H1 (cell line): Measurements from ENCODE around the gene AMMECR1L. TPM values are rescaled to one million over a fixed set of nuclear protein-coding genes. Genes with fewer than 3 reads are reported as not detected.

Source experiments
- CTCF ChIA-PET: fragments of 300-600 bp; sonication (Branson Sonifier 250); formaldehyde crosslinking; loops from one replicate; lab custom pipeline; 2021; ENCODE audit not compliant: partially characterized antibody; lab: Charles Lee
- POLR2A ChIA-PET: fragments of 300-600 bp; sonication (Branson Sonifier 250); formaldehyde crosslinking; loops from one replicate; lab custom pipeline; 2021; ENCODE audit warnings: inconsistent platforms; ENCODE audit not compliant: partially characterized antibody; lab: Charles Lee
- DNase-seq, 2 experiments: peaks; one replicate each; pipeline versions ENCODE4 v3.0.0 to v3.0.0-alpha.2; 2010 to 2022; ENCODE audit warnings: low spot score in 2 of 2, low read depth in 1 of 2, mixed read lengths in 1 of 2
- FAIRE-seq: peaks from 2 replicates; lab custom pipeline; 2011; peaks lifted over from hg19 to GRCh38; lab: Jason Lieb, UNC
- H2AFZ ChIP-seq: 2 replicates; pipeline ENCODE4 v1.8.1; 2012; ENCODE audit warnings: low read length, inconsistent platforms
- H2AK5ac ChIP-seq: 2 replicates; pipeline ENCODE4 v1.6.1; 2013; ENCODE audit warnings: low read depth, low read length
- H2BK120ac ChIP-seq: replicated peaks from 2 replicates; pipeline ENCODE3; 2013; ENCODE audit warnings: low read depth, low read length, inconsistent platforms
- H2BK12ac ChIP-seq: 2 replicates; pipeline ENCODE4 v1.6.1; 2013; ENCODE audit warnings: low read depth, low read length
- H2BK15ac ChIP-seq: 2 replicates; pipeline ENCODE4 v1.6.1; 2013; ENCODE audit warnings: low read length
- H2BK20ac ChIP-seq: 2 replicates; pipeline ENCODE4 v1.6.1; 2013; ENCODE audit warnings: low read length
- H2BK5ac ChIP-seq: 2 replicates; pipeline ENCODE4 v1.6.1; 2013; ENCODE audit warnings: low read depth, low read length
- H3K14ac ChIP-seq: 2 replicates; pipeline ENCODE4 v1.6.1; 2013; ENCODE audit warnings: inconsistent platforms; ENCODE audit not compliant: insufficient read length
- H3K18ac ChIP-seq: 2 replicates; pipeline ENCODE4 v1.6.1; 2013; ENCODE audit warnings: low read length; ENCODE audit errors: extremely low read depth
- H3K23ac ChIP-seq: 2 replicates; pipeline ENCODE4 v1.6.1; 2013; ENCODE audit warnings: inconsistent platforms; ENCODE audit not compliant: insufficient read length
- H3K23me2 ChIP-seq: 2 replicates; pipeline ENCODE4 v1.6.1; 2013; ENCODE audit warnings: low read depth, low read length
- H3K27ac ChIP-seq: 2 replicates; pipeline ENCODE4 v1.6.1; 2011; ENCODE audit warnings: low read depth, low read length, inconsistent platforms
- H3K27me3 ChIP-seq, 4 experiments: replicated peaks in 1 of 4; 1 replicate in 1 of 4; 2 replicates in 3 of 4; pipeline versions ENCODE4 v1.6.1 to v1.8.1; 2011 to 2013; ENCODE audit warnings: low read length in 3 of 4, mild to moderate bottlenecking in 3 of 4, inconsistent platforms in 2 of 4, mixed read lengths in 2 of 4, moderate library complexity in 1 of 4; ENCODE audit not compliant: control insufficient read depth in 3 of 4, insufficient read depth in 3 of 4; ENCODE audit errors: extremely low read depth in 1 of 4
- H3K36me3 ChIP-seq, 4 experiments: 2 replicates each; pipeline versions ENCODE4 v1.6.1 to v1.8.1; 2011 to 2013; ENCODE audit warnings: mild to moderate bottlenecking in 4 of 4, low read length in 3 of 4, moderate library complexity in 2 of 4, control low read depth in 1 of 4, inconsistent platforms in 1 of 4; ENCODE audit not compliant: insufficient read depth in 4 of 4, control insufficient read depth in 2 of 4
- H3K4ac ChIP-seq: replicated peaks from 2 replicates; pipeline ENCODE3; 2013; ENCODE audit warnings: low read length, low read depth, mixed read lengths, inconsistent platforms; ENCODE audit not compliant: insufficient read length
- H3K4me1 ChIP-seq, 4 experiments: replicated peaks in 1 of 4; 1 replicate in 1 of 4; 2 replicates in 3 of 4; pipeline versions ENCODE4 v1.6.1 to v1.8.1; 2011 to 2013; ENCODE audit warnings: low read length in 3 of 4, inconsistent platforms in 2 of 4, mixed read lengths in 1 of 4; ENCODE audit not compliant: insufficient read depth in 4 of 4, control insufficient read depth in 3 of 4
- H3K4me2 ChIP-seq, 2 experiments: 2 replicates each; pipeline versions ENCODE4 v1.6.1 to v1.8.1; 2011 to 2013; ENCODE audit warnings: low read depth in 2 of 2, low read length in 2 of 2, control low read depth in 1 of 2, inconsistent platforms in 1 of 2, mild to moderate bottlenecking in 1 of 2; ENCODE audit not compliant: insufficient read depth in 1 of 2
- H3K4me3 ChIP-seq, 4 experiments: fragments of 200-600, 300-600 bp in 1 of 4; sonication (generic), shearing (Covaris generic), sonication (Bioruptor Twin) in 1 of 4; 2 replicates each; pipeline versions ENCODE4 v1.5.1 to v1.8.1; 2011 to 2016; ENCODE audit warnings: low read length in 4 of 4, low read depth in 3 of 4, control low read depth in 2 of 4, inconsistent platforms in 2 of 4, mild to moderate bottlenecking in 2 of 4, mixed read lengths in 1 of 4, moderate library complexity in 1 of 4; ENCODE audit not compliant: insufficient read depth in 2 of 4; ENCODE audit errors: extremely low read depth in 1 of 4
- H3K56ac ChIP-seq: replicated peaks from 2 replicates; pipeline ENCODE3; 2013; ENCODE audit warnings: low read depth, mild to moderate bottlenecking, mixed read lengths, low read length, inconsistent platforms; ENCODE audit not compliant: insufficient read length
- H3K79me1 ChIP-seq: 2 replicates; pipeline ENCODE4 v1.6.1; 2013; ENCODE audit warnings: low read depth, low read length, control low read depth
- H3K79me2 ChIP-seq, 2 experiments: 2 replicates each; pipeline versions ENCODE4 v1.6.1 to v1.8.1; 2012 to 2013; ENCODE audit warnings: low read length in 2 of 2, mild to moderate bottlenecking in 2 of 2, inconsistent platforms in 1 of 2; ENCODE audit not compliant: insufficient read depth in 2 of 2, control insufficient read depth in 1 of 2
- H3K9ac ChIP-seq, 4 experiments: replicated peaks in 1 of 4; 1 replicate in 1 of 4; 2 replicates in 3 of 4; pipeline versions ENCODE4 v1.6.1 to v1.8.1; 2011 to 2013; ENCODE audit warnings: low read depth in 3 of 4, low read length in 3 of 4, control low read depth in 2 of 4, mild to moderate bottlenecking in 2 of 4, moderate library complexity in 2 of 4, inconsistent platforms in 1 of 4; ENCODE audit errors: extremely low read depth in 1 of 4
- H3K9me3 ChIP-seq, 2 experiments: 2 replicates each; pipeline versions ENCODE4 v1.6.1 to v1.8.1; 2012 to 2013; ENCODE audit warnings: mild to moderate bottlenecking in 2 of 2, moderate library complexity in 2 of 2, control low read depth in 1 of 2, inconsistent platforms in 1 of 2, low read depth in 1 of 2, low read length in 1 of 2, mixed read lengths in 1 of 2; ENCODE audit not compliant: insufficient read depth in 2 of 2
- H4K20me1 ChIP-seq, 2 experiments: replicated peaks in 1 of 2; 2 replicates each; pipeline versions ENCODE3 to v1.8.1; 2011 to 2013; ENCODE audit warnings: inconsistent platforms in 2 of 2, low read length in 2 of 2, mild to moderate bottlenecking in 1 of 2; ENCODE audit not compliant: insufficient read depth in 2 of 2, control insufficient read depth in 1 of 2
- H4K5ac ChIP-seq: 2 replicates; pipeline ENCODE4 v1.6.1; 2013; ENCODE audit warnings: low read length, low read depth, mixed read lengths, inconsistent platforms; ENCODE audit not compliant: insufficient read length
- H4K8ac ChIP-seq: 2 replicates; pipeline ENCODE4 v1.8.0; 2013; ENCODE audit warnings: mild to moderate bottlenecking, moderate library complexity, low read length, inconsistent platforms; ENCODE audit not compliant: insufficient read depth; ENCODE audit errors: extremely low read depth
- H4K91ac ChIP-seq: replicated peaks from 2 replicates; pipeline ENCODE3; 2013; ENCODE audit warnings: low read length, mixed read lengths, inconsistent platforms; ENCODE audit not compliant: insufficient read length
- BRCA1 ChIP-seq: IDR thresholded peaks from 2 replicates; pipeline ENCODE4 v1.6.1; 2012; ENCODE audit warnings: low read depth, low read length, improper control_type of control experiment
- GABPA ChIP-seq: IDR thresholded peaks from 2 replicates; pipeline ENCODE4 v1.6.1; 2011; ENCODE audit warnings: mild to moderate bottlenecking, low read length, moderate library complexity, borderline replicate concordance; ENCODE audit not compliant: insufficient read depth
- HDAC2 ChIP-seq, 2 experiments: fragments of 300-600 bp in 1 of 2; sonication (generic) in 1 of 2; IDR thresholded peaks; 2 replicates each; pipeline ENCODE4 v1.6.1; 2011 to 2012; ENCODE audit warnings: low read depth in 2 of 2, low read length in 2 of 2, mild to moderate bottlenecking in 2 of 2, moderate library complexity in 2 of 2, borderline replicate concordance in 1 of 2, inconsistent platforms in 1 of 2
- JUND ChIP-seq: IDR thresholded peaks from 2 replicates; pipeline ENCODE4 v1.6.1; 2011; ENCODE audit warnings: mild to moderate bottlenecking, improper control_type of control experiment, low read length
- KDM5A ChIP-seq: fragments of 200-600 bp; IDR thresholded peaks from 2 replicates; pipeline ENCODE4 v1.7.1; 2012; ENCODE audit warnings: mild to moderate bottlenecking, low read length, inconsistent platforms, mixed read lengths
- PHF8 ChIP-seq: fragments of 200-600 bp; sonication (generic); conservative IDR thresholded peaks from 2 replicates; pipeline ENCODE4 v1.7.1; 2012; ENCODE audit warnings: low read depth, mild to moderate bottlenecking, inconsistent platforms, low read length, moderate library complexity
- POLR2A ChIP-seq, 2 experiments: IDR thresholded peaks; 1 replicate in 1 of 2; 2 replicates in 1 of 2; pipeline ENCODE4 v1.6.1; 2011; ENCODE audit warnings: low read depth in 2 of 2, low read length in 2 of 2, mild to moderate bottlenecking in 2 of 2; ENCODE audit errors: control extremely low read depth in 1 of 2
- TAF1 ChIP-seq: IDR thresholded peaks from 2 replicates; pipeline ENCODE4 v1.6.1; 2011; ENCODE audit warnings: mild to moderate bottlenecking, low read depth, low read length
- TAF7 ChIP-seq: optimal IDR thresholded peaks from 2 replicates; pipeline ENCODE3; 2011; ENCODE audit warnings: low read depth, mild to moderate bottlenecking, inconsistent platforms, low read length, moderate library complexity, borderline replicate concordance
- USF2 ChIP-seq: IDR thresholded peaks from 2 replicates; pipeline ENCODE4 v1.6.1; 2011; ENCODE audit warnings: low read length, improper control_type of control experiment
- WGBS, 2 experiments: shearing (Covaris generic) in 1 of 2; methylation state at CpG; one replicate each; pipeline versions ENCODE4 v1.1.6 to v1.1.7; 2013 to 2015; ENCODE audit warnings: low lambda C conversion rate in 2 of 2, mixed read lengths in 2 of 2, inconsistent platforms in 1 of 2, low coverage in 1 of 2, missing lambda C conversion rate in 1 of 2; ENCODE audit not compliant: insufficient replicate concordance in 2 of 2, insufficient coverage in 1 of 2, insufficient read length in 1 of 2; ENCODE audit errors: extremely low coverage in 1 of 2, missing lambda C conversion rate in 1 of 2; 5-methylcytosine and 5-hydroxymethylcytosine counted together
- polyA plus RNA-seq, 7 experiments: library from polyadenylated mRNA; depleted of rRNA in 3 of 7; stranded (reverse) in 5 of 7; unstranded in 2 of 7; fragments of >200 nt in 5 of 7; fragments of 200-250 nt in 2 of 7; gene quantifications; 1 replicate in 5 of 7; 2 replicates in 1 of 7; 4 replicates in 1 of 7; pipeline versions ENCODE4 v1.2.1 to v1.2.3, GENCODE V29; 2011 to 2013; ENCODE audit warnings: missing spikeins in 2 of 7, mixed read lengths in 2 of 7
- total RNA-seq: library from RNA; stranded (reverse); fragmentation: NEBNext Ultra II Directional; extraction: Animal tissue kit (Norgen Biotek cat#: 25700); gene quantifications from 2 replicates; pipeline ENCODE4 v1.2.1, GENCODE V29; 2021

The AMMECR1L gene
- total and polyA plus RNA-seq, 2 of the 8 experiments (the other 6 are each of a cell fraction or from before 2014, with no cell fraction given): 10.1 to 18.8 TPM

- 94% methylated on average over 14 of the region's 14 CpGs; no CpG with 5 or more reads in 1 of the 2 experiments for WGBS, 2 experiments
- H2BK120ac ChIP-seq: no peak overlapping the region
- no peaks in the 10 kb centered on the region for H3K79me2 ChIP-seq
- DNase-seq: no peak
- H2AK5ac ChIP-seq: no peak overlapping the region
- H4K5ac ChIP-seq: no peak overlapping the region
- H3K9me3 ChIP-seq: no peaks in the 10 kb centered on the region
- FAIRE-seq: no peak
- no peak overlapping the region; a peak in 1 of 7 replicates for H3K9ac ChIP-seq
- H3K4me2 ChIP-seq: peak overlapping the region in 1 of 2 experiments; percentile 9; a peak in 1 of 4 replicates
- no peak overlapping the region for H3K27ac ChIP-seq
- no peak overlapping the region for H2BK20ac ChIP-seq
- no peak overlapping the region for H2BK15ac ChIP-seq
- no peak overlapping the region for H3K56ac ChIP-seq
- ChIA-PET CTCF (interaction anchor here (0.6 to 1.5 kb wide), 5 partner anchors 11 to 74 kb away, joined by 3 to 4 read pairs (median 3); no protein-coding TSS in a partner anchor), POLR2A (interaction anchor here (0.6 to 0.9 kb wide), 3 partner anchors 33 to 75 kb away, joined by 3 read pairs; no protein-coding TSS in a partner anchor)
- no peak overlapping the region for H3K4ac ChIP-seq
- H3K4me3 ChIP-seq: no peak overlapping the region
- no peak overlapping the region for H4K91ac ChIP-seq
- H3K14ac ChIP-seq: no peak overlapping the region
- no peak overlapping the region for H2BK5ac ChIP-seq
- peaks cover 4 to 9% (median 6%) of the 10 kb centered on the region in 4 experiments; a peak in 6 of 7 replicates for H3K4me1 ChIP-seq
- H3K23me2 ChIP-seq: no peaks in the 10 kb centered on the region
- no peak overlapping the region for H3K18ac ChIP-seq
- H4K20me1 ChIP-seq: no peaks in the 10 kb centered on the region
- no peaks in the 10 kb centered on the region for H3K27me3 ChIP-seq
- H2AFZ ChIP-seq: no peak overlapping the region
- H3K36me3 ChIP-seq: no peaks in the 10 kb centered on the region
- no peak overlapping the region; the same call in 1 of the 2 replicates for H2BK12ac ChIP-seq
- no peaks in the 10 kb centered on the region for H3K79me1 ChIP-seq
- TF ChIP-seq TAF1 (no peak), JUND (no peak), POLR2A (IDR thresholded peaks at IDR 0.05; ENCODE audit: control extremely low read depth in 1 of 2, low read depth in 2 of 2, low read length in 2 of 2) (no peak), HDAC2 (IDR thresholded peaks at IDR 0.05; ENCODE audit: borderline replicate concordance in 1 of 2, low read depth in 2 of 2, low read length in 2 of 2) (no peak), BRCA1 (no peak), PHF8 (no peak), USF2 (no peak), GABPA (no peak), TAF7 (no peak), KDM5A (no peak)
- H4K8ac ChIP-seq: peak overlapping the region; percentile 72; the same call in 1 of the 2 replicates
- H3K23ac ChIP-seq: no peak overlapping the region
Observed at GRCh38 chr2:127893033-127893432, 7.3 kb upstream of the AMMECR1L start.
